ENCODE results near the gene ADD2.
A peak's percentile ranks its signal among the peaks of the same experiment; 100 is the strongest.

The ADD2 gene

GRCh38 chr2:70733646-70734180, 34.3 kb downstream of the ADD2 start:
- TF ChIP-seq CTCF (IDR thresholded peaks at IDR 0.05; ENCODE audit: low read depth, low read length): no peak
- no peak overlapping the region for H3K4me3 ChIP-seq (replicated peaks in 1 of 2; ENCODE audit: low read depth in 2 of 2, low read length in 2 of 2)

GRCh38 chr2:70732766-70733645, 35.0 kb downstream of the ADD2 start:
- H3K4me3 ChIP-seq (replicated peaks in 1 of 2; ENCODE audit: low read depth in 2 of 2, low read length in 2 of 2): no peak overlapping the region
- TF ChIP-seq CTCF (IDR thresholded peaks at IDR 0.05; ENCODE audit: low read depth, low read length): no peak
- DNase-seq (ENCODE audit: low read depth in 2 of 2): no peak

More at GRCh38 chr2:70733646-70734180, 34.3 kb downstream of the ADD2 start:
- DNase-seq (ENCODE audit: low read depth in 2 of 2): no peak

- no peak overlapping the region for H3K4me3 ChIP-seq (replicated peaks in 1 of 2; ENCODE audit: low read depth in 2 of 2, low read length in 2 of 2)
- no peak for DNase-seq (ENCODE audit: low read depth in 2 of 2)
- no peak for TF ChIP-seq CTCF (IDR thresholded peaks at IDR 0.05; ENCODE audit: low read depth, low read length)
Observed at GRCh38 chr2:70730730-70731129, 37.3 kb downstream of the ADD2 start.

- TF ChIP-seq CTCF (IDR thresholded peaks at IDR 0.05; ENCODE audit: low read depth, low read length): no peak
- no peak overlapping the region for H3K4me3 ChIP-seq (replicated peaks in 1 of 2; ENCODE audit: low read depth in 2 of 2, low read length in 2 of 2)
- DNase-seq (ENCODE audit: low read depth in 2 of 2): no peak
Observed at GRCh38 chr2:70729647-70730046, 38.4 kb downstream of the ADD2 start.

- no peak for TF ChIP-seq CTCF (IDR thresholded peaks at IDR 0.05; ENCODE audit: low read depth, low read length)
- H3K4me3 ChIP-seq (replicated peaks in 1 of 2; ENCODE audit: low read depth in 2 of 2, low read length in 2 of 2): no peak overlapping the region
- no peak for DNase-seq (ENCODE audit: low read depth in 2 of 2)
Observed at GRCh38 chr2:70728128-70728527, 39.9 kb downstream of the ADD2 start.

- TF ChIP-seq CTCF (IDR thresholded peaks at IDR 0.05; ENCODE audit: low read depth, low read length): no peak
- peak in 1 of 2 donors; percentile 50 for DNase-seq (ENCODE audit: low read depth in 2 of 2)
- H3K4me3 ChIP-seq (replicated peaks in 1 of 2; ENCODE audit: low read depth in 2 of 2, low read length in 2 of 2): no peak overlapping the region
Observed at GRCh38 chr2:70726947-70727725, 40.9 kb downstream of the ADD2 start.

Measured in cardiac fibroblast (primary cell).